GM23338 (cell line): ENCODE data around the gene BOD1L2. TPM values are rescaled to one million over a fixed set of nuclear protein-coding genes. Genes with fewer than 3 reads are reported as not detected.

Experiments used
- ATAC-seq: fragments of 200-7000 bp; cut with Tn5 transposase; 3 replicates; pipeline ENCODE4 v1.9.1; 2020
- DNase-seq: peaks from one replicate; pipeline ENCODE4 v3.0.0-alpha.2; 2015; ENCODE audit warnings: low spot score
- H2AFZ ChIP-seq: fragments of 200-600 bp; sonication (generic); 2 replicates; pipeline ENCODE4 v1.8.0; 2016; ENCODE audit warnings: antibody characterized with exemption, mild to moderate bottlenecking, moderate library complexity
- H3F3A ChIP-seq: fragments of 200-600 bp; sonication (generic); replicated peaks from 2 replicates; pipeline ENCODE4 v1.8.0; 2017; ENCODE audit warnings: antibody characterized with exemption, mixed run types, low read depth
- H3K27ac ChIP-seq: fragments of 200-600 bp; sonication (generic); 2 replicates; pipeline ENCODE4 v1.6.1; 2016; ENCODE audit warnings: low read depth
- H3K27me3 ChIP-seq: fragments of 200-600 bp; sonication (generic); 2 replicates; pipeline ENCODE4 v1.8.0; 2016; ENCODE audit warnings: mild to moderate bottlenecking, mixed run types, moderate library complexity; ENCODE audit not compliant: insufficient read depth
- H3K36me3 ChIP-seq: fragments of 200-600 bp; sonication (generic); 2 replicates; pipeline ENCODE4 v1.8.0; 2016; ENCODE audit warnings: mild to moderate bottlenecking; ENCODE audit not compliant: insufficient read depth
- H3K4me1 ChIP-seq: fragments of 200-600 bp; sonication (generic); 2 replicates; pipeline ENCODE4 v1.8.0; 2016; ENCODE audit warnings: mild to moderate bottlenecking, moderate library complexity; ENCODE audit not compliant: insufficient read depth
- H3K4me2 ChIP-seq: fragments of 200-600 bp; sonication (generic); 2 replicates; pipeline ENCODE4 v1.7.1; 2017; ENCODE audit warnings: mixed run types
- H3K4me3 ChIP-seq: fragments of 200-600 bp; sonication (generic); 2 replicates; pipeline ENCODE4 v1.6.1; 2016; ENCODE audit warnings: mixed run types
- H3K79me2 ChIP-seq: fragments of 200-600 bp; sonication (generic); replicated peaks from 2 replicates; pipeline ENCODE4 v1.8.0; 2017; ENCODE audit warnings: mild to moderate bottlenecking; ENCODE audit not compliant: insufficient read depth
- H3K9me2 ChIP-seq: fragments of 200-600 bp; sonication (generic); 2 replicates; pipeline ENCODE4 v1.8.0; 2017; ENCODE audit not compliant: insufficient read depth
- H4K20me1 ChIP-seq: fragments of 200-600 bp; sonication (generic); replicated peaks from 2 replicates; pipeline ENCODE4 v1.8.0; 2017; ENCODE audit warnings: mild to moderate bottlenecking; ENCODE audit not compliant: insufficient read depth
- H3K27ac Mint-ChIP-seq: 2 replicates; pipeline ENCODE4 v1.8.0; 2020; ENCODE audit warnings: inconsistent platforms, mild to moderate bottlenecking, moderate library complexity, mixed read lengths
- H3K27me3 Mint-ChIP-seq: 3 replicates; pipeline ENCODE4 v1.8.0; 2022; ENCODE audit warnings: low read depth, mild to moderate bottlenecking, moderate library complexity, mixed read lengths, inconsistent platforms; ENCODE audit not compliant: insufficient read depth, poor library complexity
- H3K36me3 Mint-ChIP-seq: 3 replicates; pipeline ENCODE4 v1.8.0; 2021; ENCODE audit warnings: low read depth, mild to moderate bottlenecking, inconsistent platforms, moderate library complexity, mixed read lengths
- H3K4me1 Mint-ChIP-seq: 3 replicates; pipeline ENCODE4 v1.8.0; 2020; ENCODE audit warnings: mild to moderate bottlenecking, inconsistent platforms, mixed read lengths
- H3K4me3 Mint-ChIP-seq: 3 replicates; pipeline ENCODE4 v1.8.0; 2021; ENCODE audit warnings: moderate library complexity, mild to moderate bottlenecking, inconsistent platforms, mixed read lengths
- H3K9me3 Mint-ChIP-seq: 3 replicates; pipeline ENCODE4 v1.8.0; 2020; ENCODE audit warnings: moderate library complexity, mild to moderate bottlenecking, inconsistent platforms, mixed read lengths
- CREB1 ChIP-seq: fragments of 250-450 bp; sonication (Bioruptor Pico); IDR thresholded peaks from 2 replicates; pipeline ENCODE4 v1.5.0; 2020; ENCODE audit warnings: low read depth, mild to moderate bottlenecking, moderate library complexity
- ETS1 ChIP-seq: IDR thresholded peaks from 2 replicates; pipeline ENCODE4 v1.6.1; 2016; ENCODE audit warnings: antibody characterized with exemption
- EZH2 ChIP-seq: fragments of 200-600 bp; sonication (generic); IDR thresholded peaks from one replicate; pipeline ENCODE4 v1.8.0; 2017; ENCODE audit warnings: antibody characterized with exemption, mild to moderate bottlenecking, low read depth; ENCODE audit not compliant: unreplicated experiment
- EZH2phosphoT487 ChIP-seq: fragments of 200-600 bp; sonication (generic); IDR thresholded peaks from one replicate; pipeline ENCODE4 v1.8.1; 2018; ENCODE audit warnings: antibody characterized with exemption; ENCODE audit not compliant: unreplicated experiment
- NANOG ChIP-seq: IDR thresholded peaks from 2 replicates; pipeline ENCODE4 v1.6.1; 2016; ENCODE audit warnings: antibody characterized with exemption, borderline replicate concordance
- POLR2AphosphoS5 ChIP-seq: IDR thresholded peaks from 2 replicates; pipeline ENCODE4 v1.6.1; 2016; ENCODE audit warnings: antibody characterized with exemption, low read depth
- REST ChIP-seq: IDR thresholded peaks from one replicate; pipeline ENCODE4 v1.6.1; 2018; ENCODE audit warnings: antibody characterized with exemption; ENCODE audit not compliant: unreplicated experiment
- STAT1 ChIP-seq: IDR thresholded peaks from one replicate; pipeline ENCODE4 v1.6.1; 2016; ENCODE audit warnings: antibody characterized with exemption; ENCODE audit not compliant: unreplicated experiment
- ZNF331 ChIP-seq: fragments of 250-450 bp; sonication (Bioruptor Pico); IDR thresholded peaks from 2 replicates; pipeline ENCODE4 v1.5.0; 2020; ENCODE audit warnings: low read depth, mild to moderate bottlenecking, moderate library complexity
- polyA plus RNA-seq: library from polyadenylated mRNA; unstranded; fragments of >200 nt; fragmentation: Nextera tagmentation; extraction: Ambion mirVana; gene quantifications from 2 replicates; pipeline ENCODE4 v1.2.1, GENCODE V29; 2016
- total RNA-seq: library from RNA; depleted of rRNA; stranded (reverse); fragments of >200 nt; shearing (Covaris generic); gene quantifications from 2 replicates; pipeline ENCODE4 v1.2.3, GENCODE V29; 2014
- TF ChIP-seq, protein P1 (sequence below), 2 experiments: fragments of 200-600 bp in 1 of 2; sonication (generic) in 1 of 2; conservative IDR thresholded peaks; 2 replicates each; pipeline versions ENCODE4 v1.5.1 to v1.6.1; 2016 to 2017; ENCODE audit warnings: antibody characterized with exemption in 2 of 2, low read depth in 2 of 2, mild to moderate bottlenecking in 2 of 2, moderate library complexity in 1 of 2

Gene BOD1L2
- total and polyA plus RNA-seq, 2 experiments from 2014 or later: 0.11 TPM; not detected in 1

- TF ChIP-seq REST: no peak
- TF ChIP-seq EZH2phosphoT487: no peak
- TF ChIP-seq ZNF331: no peak
- TF ChIP-seq STAT1: no peak
- TF ChIP-seq, protein P1, sequence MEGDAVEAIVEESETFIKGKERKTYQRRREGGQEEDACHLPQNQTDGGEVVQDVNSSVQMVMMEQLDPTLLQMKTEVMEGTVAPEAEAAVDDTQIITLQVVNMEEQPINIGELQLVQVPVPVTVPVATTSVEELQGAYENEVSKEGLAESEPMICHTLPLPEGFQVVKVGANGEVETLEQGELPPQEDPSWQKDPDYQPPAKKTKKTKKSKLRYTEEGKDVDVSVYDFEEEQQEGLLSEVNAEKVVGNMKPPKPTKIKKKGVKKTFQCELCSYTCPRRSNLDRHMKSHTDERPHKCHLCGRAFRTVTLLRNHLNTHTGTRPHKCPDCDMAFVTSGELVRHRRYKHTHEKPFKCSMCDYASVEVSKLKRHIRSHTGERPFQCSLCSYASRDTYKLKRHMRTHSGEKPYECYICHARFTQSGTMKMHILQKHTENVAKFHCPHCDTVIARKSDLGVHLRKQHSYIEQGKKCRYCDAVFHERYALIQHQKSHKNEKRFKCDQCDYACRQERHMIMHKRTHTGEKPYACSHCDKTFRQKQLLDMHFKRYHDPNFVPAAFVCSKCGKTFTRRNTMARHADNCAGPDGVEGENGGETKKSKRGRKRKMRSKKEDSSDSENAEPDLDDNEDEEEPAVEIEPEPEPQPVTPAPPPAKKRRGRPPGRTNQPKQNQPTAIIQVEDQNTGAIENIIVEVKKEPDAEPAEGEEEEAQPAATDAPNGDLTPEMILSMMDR (conservative IDR thresholded peaks at IDR 0.05; ENCODE audit: low read depth in 2 of 2): no peak
- no peak for TF ChIP-seq ETS1
- TF ChIP-seq EZH2: no peak
- no peak for TF ChIP-seq CREB1 (CRISPR knock-in tag)
- no peak for TF ChIP-seq NANOG
- no peak for TF ChIP-seq POLR2AphosphoS5
Observed at GRCh38 chr18:57194070-57194469, 47.2 kb downstream of the BOD1L2 start (continued).

DNA sequence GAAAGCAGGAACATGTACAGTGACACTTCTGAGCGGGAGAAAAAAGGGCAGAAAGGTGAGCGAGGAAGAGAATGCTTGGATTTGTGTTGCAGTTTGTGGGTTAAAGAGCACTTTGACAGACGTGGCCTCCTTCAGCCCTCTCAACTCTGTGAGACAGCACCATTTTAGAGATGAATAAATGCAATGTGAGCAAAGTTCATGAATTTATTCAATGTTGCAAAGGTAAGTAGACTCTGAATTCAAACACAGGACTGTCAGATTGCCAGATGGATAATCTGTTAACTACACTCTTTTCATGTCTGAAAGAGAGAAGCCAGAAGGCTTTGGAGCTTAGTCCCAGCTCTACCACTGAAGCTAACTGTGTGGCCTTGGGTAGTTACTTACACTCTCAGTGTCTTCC lies 47.7 kb downstream of the BOD1L2 start:
- H3K79me2 ChIP-seq: no peaks in the 10 kb centered on the region

More for the DNA sequence above, 47.7 kb downstream of the BOD1L2 start:
- no peak overlapping the region for H3K4me3 ChIP-seq
- Mint-ChIP-seq H3K27me3 (no peaks in the 10 kb centered on the region), H3K4me3 (no peak overlapping the region), H3K9me3 (no peaks in the 10 kb centered on the region), H3K36me3 (no peaks in the 10 kb centered on the region), H3K27ac (no peak overlapping the region), H3K4me1 (no peaks in the 10 kb centered on the region)
- ATAC-seq (no peak), DNase-seq (no peak)
- TF ChIP-seq EZH2phosphoT487: no peak
- H2AFZ ChIP-seq: peak overlapping the region; percentile 43
- H3K27me3 ChIP-seq: no peaks in the 10 kb centered on the region
- H3K4me1 ChIP-seq: no peaks in the 10 kb centered on the region
- no peaks in the 10 kb centered on the region for H3K9me2 ChIP-seq
- H3K27ac ChIP-seq: no peak overlapping the region
- H3K4me2 ChIP-seq: no peak overlapping the region
- H3F3A ChIP-seq: no peaks in the 10 kb centered on the region
- H3K36me3 ChIP-seq: no peaks in the 10 kb centered on the region
- H4K20me1 ChIP-seq: no peaks in the 10 kb centered on the region
